Amygdala (tissue), 56 donors: ENCODE data around the gene RAB3IP.
"Not testable (repeated sequence)": the region's sequence is repeated elsewhere in the genome, so short reads cannot be mapped to it uniquely, and the experiment has no call there.

Source experiments
- DNase-seq, 56 donors: peaks; one replicate each; lab custom pipeline; 2025; lab: John Stamatoyannopoulos, UW

RAB3IP gene

GRCh38 chr12:69834147-69834546 lies 95.5 kb downstream of the RAB3IP start:
- no peak for DNase-seq

- DNase-seq = no peak
These were observed 95.9 kb downstream of the RAB3IP start for GRCh38 chr12:69834576-69834975.

GRCh38 chr12:69835081-69835480 lies 96.4 kb downstream of the RAB3IP start:
- no peak for DNase-seq

- no peak for DNase-seq
These were observed 97.4 kb downstream of the RAB3IP start for GRCh38 chr12:69836015-69836414.

GRCh38 chr12:69837191-69837590 lies 98.5 kb downstream of the RAB3IP start:
- DNase-seq = peak in 11 of 56 donors; percentile 8 to 25 (median 12)

- DNase-seq = no peak
These were observed 99.2 kb downstream of the RAB3IP start for GRCh38 chr12:69837657-69838415.

- DNase-seq = no peak
These were observed 102.1 kb downstream of the RAB3IP start for GRCh38 chr12:69840727-69841126.

- DNase-seq = peak in 2 of 56 donors; percentile 2 to 5
These were observed 104.9 kb downstream of the RAB3IP start for GRCh38 chr12:69843608-69844007.

- DNase-seq = no peak
These were observed 105.8 kb downstream of the RAB3IP start for GRCh38 chr12:69844416-69844815.

- no peak for DNase-seq
These were observed 106.2 kb downstream of the RAB3IP start for GRCh38 chr12:69844836-69845235.

- DNase-seq = peak in 7 of 56 donors; percentile 5 to 28 (median 20)
These were observed 108.3 kb downstream of the RAB3IP start for GRCh38 chr12:69846976-69847375.

GRCh38 chr12:69851976-69852375 lies 113.3 kb downstream of the RAB3IP start:
- DNase-seq = no peak

- not testable (repeated sequence) for DNase-seq
These were observed 114.7 kb downstream of the RAB3IP start for GRCh38 chr12:69853176-69853961.

GRCh38 chr12:69866698-69867097 lies 128.0 kb downstream of the RAB3IP start:
- no peak for DNase-seq

GRCh38 chr12:69868695-69869094 lies 130.0 kb downstream of the RAB3IP start:
- DNase-seq = no peak

- no peak for DNase-seq
These were observed 134.1 kb downstream of the RAB3IP start for GRCh38 chr12:69872804-69873203.
